T-helper 2 cell treated with Interferon-gamma antibody and Interleukin-4, amounts not matched to agents 100 ng/mL and 5 ng/mL, for 36 hours (primary cell): ENCODE measurements around the gene GNAT3. TPM values are rescaled to one million over a fixed set of nuclear protein-coding genes. Genes with fewer than 3 reads are reported as not detected.

ENCODE experiments used
- intact Hi-C: fragments of 100-400 bp; cut with micrococcal nuclease; formaldehyde crosslinking; loops from one replicate; pipeline ENCODE4 v1.15.1; 2023
- total RNA-seq: library from RNA; stranded (reverse); gene quantifications from 2 replicates; pipeline ENCODE4 v1.2.3, GENCODE V29; 2022

The GNAT3 gene
- total RNA-seq = not detected in 2 replicates

DNA sequence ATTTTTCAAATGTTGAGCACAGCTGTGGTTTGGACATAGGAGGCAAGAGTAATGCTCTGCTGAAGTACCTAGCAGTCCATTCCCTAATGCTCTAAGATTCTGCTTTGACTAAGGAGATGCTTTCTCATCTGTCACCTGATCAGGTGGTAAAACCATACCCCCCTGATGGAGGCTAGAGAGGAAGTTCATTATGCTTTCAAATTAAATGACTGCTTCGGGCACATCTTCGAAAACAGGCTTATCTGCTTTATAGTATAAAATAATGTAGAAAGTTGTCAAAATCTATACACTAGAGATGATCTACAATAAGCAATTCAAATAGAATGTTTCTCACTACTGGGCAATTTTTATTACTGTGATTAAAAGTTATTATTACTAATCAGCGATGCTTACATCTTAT, at the start of gene GNAT3:
TSS of gene GNAT3 (minus strand) at position 101 of the 400 bp plus-strand sequence. CDS start 138 bp downstream, outside the sequence.
- intact Hi-C loops = no loop called here

DNA sequence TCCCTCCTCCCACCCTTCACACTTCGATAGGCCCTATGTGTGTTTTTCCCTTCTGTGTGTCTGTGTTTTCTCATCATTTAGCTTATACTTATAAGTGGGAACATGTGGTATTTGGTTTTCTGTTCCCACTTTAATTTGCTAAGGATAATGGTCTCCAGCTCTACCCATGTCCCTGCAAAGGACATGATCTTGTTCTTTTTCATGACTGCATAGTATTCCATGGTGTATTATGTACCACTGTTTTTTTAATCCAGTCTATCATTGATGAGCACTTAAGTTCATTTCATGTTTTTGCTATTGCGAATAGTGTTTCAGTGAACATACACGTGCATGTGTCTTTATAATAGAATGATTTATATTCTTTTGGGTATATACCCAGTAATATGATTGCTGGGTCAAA, 46.3 kb upstream of the GNAT3 start:
- intact Hi-C loops = no loop called here

DNA sequence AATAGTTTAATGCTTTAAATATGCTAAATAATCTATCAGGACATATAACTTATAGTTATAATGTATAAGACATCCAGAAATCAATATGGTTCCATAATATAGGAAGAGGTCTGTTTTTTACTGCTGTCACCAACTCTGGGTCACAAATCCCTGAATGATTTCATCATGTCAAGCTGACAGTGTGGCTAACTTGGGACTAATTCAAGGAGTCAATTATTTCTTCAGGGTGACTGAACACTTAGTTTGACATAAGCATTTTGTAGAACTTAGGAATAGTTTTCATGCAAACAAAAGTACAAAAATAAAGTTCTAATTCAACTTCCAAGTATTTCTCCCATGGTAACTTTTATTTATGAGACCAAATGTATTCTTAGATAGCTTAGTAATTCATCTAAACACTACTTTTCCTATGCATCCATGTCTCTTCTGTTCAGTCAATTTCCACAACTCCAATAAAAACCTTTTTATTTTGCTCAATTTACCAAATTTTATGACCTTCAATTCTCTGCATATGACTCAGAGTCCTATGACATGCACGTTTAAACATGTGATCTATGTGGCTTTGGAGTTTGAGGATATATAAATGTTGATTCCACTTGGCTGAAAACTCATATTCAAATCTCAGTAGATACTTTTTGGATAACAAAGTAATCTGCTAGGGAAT, 40.3 kb upstream of the GNAT3 start:
- intact Hi-C loops = no loop called here

DNA sequence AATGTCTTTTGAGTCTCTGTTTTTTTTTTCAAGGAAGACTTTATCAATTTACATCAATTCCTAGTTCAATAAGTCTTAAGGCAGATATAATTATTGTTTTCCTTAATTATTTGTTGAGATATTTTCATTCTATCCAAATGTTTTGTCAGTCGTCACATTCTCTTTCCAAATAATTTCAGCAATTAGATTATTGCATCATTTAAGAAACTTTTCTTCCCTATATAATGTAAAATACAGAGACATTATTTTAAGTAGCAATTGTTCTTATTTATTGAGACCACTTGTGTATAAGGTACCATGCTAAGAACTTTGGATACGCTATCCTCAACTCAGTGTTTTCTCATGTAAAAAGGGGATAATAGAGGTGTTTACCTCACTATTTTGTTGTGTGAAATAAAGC, 38.1 kb upstream of the GNAT3 start:
- intact Hi-C loops = no loop called here

DNA sequence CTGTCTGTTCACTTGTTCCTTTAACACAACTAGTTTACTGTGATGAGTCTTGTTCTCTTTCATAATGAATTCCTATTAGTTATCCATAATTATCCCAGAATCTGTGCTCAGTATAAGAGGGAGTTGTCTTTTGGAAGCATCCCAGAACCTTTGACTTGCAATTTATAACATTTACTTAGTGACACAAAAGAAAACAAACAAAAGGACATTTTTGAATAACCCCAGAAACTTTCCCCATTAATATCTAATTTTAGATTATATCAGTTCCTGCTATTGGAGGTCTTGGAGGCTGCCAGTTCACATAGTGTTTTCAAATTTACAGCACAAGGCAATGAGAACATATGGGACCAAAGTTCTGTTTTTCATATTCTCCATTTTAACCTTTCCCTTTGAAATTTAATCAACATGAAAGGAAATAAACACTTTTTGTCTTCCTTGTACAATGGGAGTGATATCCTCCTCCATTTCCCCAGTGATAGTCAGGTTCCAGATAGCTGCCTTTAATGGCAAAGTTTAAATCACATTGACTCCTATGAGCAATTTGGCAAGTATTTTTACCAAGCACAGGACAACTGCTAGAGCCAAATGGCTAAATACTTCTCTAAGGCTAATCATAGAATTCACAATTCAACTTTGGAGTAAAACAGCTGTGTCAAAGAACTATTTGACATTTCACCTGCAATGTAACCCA, 37.1 kb upstream of the GNAT3 start:
- intact Hi-C loops = no loop called here

DNA sequence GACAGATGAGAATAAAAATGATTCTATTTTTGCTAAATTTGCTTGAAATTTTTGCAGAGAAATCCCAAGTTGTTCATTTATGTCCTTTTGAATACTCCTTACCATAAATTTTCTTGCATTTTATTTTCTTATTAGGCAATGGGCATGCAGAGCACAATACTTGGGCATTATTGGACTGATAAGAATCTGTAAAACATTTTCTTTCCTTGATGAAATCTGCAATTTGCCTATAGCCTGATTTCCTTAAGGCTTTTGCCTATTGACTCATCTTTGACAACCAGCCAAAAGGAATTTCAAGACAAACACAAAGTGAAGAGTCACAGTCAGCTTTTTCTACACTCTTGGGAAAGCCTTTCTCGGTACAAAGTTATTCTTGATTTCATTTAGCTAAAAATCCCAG, 30.5 kb upstream of the GNAT3 start:
- intact Hi-C loops = no loop called here

DNA sequence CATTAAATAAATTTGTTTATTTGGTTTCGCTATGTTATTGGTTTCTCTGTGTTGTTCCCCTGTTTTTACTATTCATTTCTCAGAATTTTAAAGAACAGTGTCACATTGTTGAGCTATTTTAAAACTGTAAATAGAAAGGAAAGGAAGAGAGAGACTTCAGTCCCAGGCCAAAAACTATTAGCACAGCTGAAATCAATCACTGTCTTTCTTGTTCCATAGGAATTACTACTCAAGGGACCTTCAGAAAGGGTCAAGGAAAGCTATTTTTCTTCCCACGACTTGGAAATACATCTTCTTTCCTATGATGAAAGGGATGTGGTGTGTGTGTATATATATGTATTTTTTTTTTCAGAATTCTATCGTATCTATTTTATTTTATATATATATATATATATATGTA, 29.0 kb upstream of the GNAT3 start:
- intact Hi-C loops = no loop called here

DNA sequence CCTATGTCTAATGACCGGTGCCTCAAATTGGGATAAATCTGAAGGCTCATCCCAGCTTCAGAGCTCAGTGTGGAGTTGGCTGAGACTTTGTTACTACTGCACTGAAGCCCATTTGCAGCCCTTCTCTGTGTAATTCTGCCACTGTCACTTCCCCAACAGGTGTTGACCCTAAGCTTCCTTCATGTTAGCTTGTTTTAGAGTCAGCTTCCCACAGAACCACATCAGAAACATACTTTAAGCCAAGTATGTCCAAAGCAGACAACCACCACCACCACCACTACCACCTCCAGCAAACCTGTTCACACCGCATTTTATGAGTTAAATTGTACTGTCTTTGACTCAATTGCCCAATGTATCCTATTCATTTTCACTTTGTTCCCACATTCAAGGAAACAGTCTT, 25.2 kb upstream of the GNAT3 start:
- intact Hi-C loops = no loop called here

DNA sequence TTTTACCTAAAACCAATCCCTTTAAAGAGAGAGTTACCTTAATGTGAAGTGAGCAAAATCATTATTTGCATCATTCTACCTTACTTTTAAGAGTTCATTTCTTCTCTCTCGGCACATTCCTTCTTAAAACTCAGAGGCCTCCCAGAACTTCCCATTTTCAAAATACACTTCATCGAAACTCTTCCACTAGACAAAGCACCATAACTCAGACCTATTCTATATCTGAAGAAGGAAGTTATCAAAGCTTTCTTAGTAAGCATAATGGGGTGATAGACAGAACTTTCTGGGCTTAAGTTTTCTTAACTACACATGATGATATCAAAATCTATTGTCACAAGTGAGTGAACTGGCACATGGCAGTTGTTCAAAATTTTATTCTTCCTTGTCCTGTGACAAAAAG, 24.6 kb upstream of the GNAT3 start:
- intact Hi-C loops = no loop called here

DNA sequence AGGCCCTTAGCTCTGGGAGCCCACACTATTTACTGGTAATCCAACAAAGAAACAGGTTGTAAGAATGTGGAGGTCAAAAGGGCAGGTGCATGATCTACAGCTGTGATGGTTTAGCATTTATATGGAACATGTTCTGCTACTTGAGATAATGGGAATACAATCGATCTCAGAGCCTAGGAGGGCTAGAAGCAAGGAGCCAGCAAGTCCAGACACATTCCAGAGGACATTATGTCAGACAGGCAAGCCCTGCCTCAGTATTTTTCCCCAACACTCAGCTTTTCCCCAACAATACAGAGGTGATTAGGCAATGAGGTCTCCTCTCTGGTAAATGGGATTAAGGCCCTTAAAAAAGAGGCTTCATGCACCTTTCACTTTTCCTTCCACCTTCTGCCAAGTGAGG, 21.4 kb upstream of the GNAT3 start:
- intact Hi-C loops = no loop called here

DNA sequence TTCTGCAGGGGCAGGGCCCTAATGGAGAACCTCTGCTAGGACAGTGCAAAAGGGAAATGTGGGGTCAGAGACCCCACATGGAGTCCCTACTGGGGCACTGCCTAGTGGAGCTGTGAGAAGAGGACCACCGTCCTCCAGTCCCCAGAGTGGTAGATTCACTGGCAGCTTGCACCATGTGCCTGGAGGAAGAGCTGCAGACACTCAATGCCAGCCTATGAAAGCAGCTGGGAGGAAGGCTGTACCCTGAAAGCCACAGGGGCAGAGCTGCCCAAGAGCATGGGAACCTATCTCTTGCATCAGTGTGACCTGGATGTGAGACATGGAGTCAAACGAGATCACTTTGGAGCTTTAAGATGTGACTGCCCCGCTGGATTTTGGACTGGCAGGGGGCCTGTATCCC, 20.3 kb upstream of the GNAT3 start:
- intact Hi-C loops = no loop called here

DNA sequence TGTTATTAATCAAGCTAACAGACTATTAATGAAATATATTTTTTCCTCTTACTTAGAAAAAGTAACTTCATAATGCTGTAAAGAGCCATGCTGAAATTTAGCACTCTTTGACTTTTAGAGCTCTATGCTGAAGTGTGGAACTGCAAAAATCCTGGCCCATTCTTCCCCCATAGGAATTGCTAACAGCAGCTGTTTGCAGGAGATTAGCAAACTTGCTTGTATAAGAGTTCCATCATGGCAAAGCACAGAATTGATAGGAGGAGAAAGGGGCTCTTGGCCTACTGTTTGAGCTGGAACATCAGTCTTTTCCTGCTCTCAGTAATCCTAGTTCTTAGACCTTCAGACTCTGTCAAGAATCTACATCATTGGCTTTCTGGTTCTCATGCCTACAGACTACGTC, 18.3 kb upstream of the GNAT3 start:
- intact Hi-C loops = no loop called here

DNA sequence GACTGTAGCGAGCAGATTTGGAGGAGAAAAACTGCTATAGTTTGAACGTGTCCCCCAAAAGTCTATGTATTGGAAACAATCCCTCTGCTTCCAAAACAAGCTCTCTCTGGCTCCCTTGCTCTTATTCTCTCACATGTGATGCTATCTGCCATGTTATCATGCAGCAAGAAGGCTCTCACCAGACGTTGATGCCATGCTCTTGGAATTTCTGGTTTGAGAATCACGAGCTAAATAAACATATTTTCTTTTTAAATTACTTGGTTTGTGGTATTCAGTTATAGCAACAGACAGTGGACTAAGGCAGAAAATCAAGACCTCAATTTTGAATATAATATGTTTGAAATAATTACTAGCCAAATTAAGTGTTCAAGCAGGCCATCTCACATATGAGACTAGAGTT, 17.5 kb upstream of the GNAT3 start:
- intact Hi-C loops = no loop called here

DNA sequence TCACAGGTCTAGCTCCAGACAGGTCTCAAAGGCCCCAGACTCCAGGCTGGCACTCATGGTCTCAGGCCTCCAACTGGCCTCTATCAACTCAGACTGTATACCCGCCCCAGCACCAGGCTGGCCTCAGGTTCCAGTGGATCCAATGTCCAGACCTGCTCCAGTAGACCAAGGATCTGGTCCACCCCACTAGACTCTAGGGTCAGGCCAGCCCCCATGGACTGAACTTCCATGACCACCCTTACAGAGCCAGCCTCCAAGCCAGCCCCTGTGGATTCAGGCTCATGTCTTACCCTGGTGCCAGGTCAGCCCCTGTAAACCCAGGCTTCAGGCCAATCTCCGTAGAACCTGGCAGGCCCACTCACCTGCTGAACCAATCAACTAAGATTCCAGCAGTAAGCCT, 16.8 kb upstream of the GNAT3 start:
- intact Hi-C loops = no loop called here

DNA sequence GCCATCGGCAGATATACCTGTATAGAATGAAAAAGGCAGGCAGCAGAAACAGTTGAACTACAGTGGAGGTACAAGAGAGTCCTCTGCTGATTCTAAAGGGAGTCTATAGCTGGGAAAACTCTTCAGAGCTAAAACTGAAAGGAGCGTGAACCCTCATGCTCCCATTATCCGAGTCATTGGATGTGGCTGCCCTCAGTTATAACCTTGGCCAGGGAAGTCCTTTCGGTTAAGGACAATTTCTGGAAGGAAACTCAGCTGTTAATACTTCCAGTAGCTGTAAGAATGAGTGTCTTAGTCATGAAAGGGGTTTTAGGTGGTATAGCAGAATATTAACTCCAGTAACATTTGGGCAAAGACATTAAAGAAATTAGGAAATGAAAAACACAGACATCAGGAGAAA, 14.6 kb upstream of the GNAT3 start:
- intact Hi-C loops = no loop called here

DNA sequence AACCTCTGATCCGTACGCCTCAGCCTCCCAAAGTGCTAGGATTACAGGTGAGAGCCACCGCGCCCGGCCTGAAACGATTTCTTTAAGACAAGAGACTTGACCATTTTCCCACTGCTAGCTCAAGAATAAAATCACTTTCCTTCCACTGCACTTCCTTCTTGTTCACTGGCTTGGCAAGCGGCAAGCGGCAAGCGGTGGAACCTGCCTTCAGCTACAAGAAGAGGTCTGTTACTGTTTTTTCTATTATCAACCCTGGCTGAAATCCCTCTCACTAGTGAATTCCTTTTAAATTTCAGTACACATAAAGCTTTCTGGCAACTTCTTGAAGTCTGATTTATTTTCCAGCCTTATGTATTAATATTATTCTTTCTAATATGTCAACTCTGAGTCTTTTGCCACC, 12.8 kb upstream of the GNAT3 start:
- intact Hi-C loops = no loop called here

DNA sequence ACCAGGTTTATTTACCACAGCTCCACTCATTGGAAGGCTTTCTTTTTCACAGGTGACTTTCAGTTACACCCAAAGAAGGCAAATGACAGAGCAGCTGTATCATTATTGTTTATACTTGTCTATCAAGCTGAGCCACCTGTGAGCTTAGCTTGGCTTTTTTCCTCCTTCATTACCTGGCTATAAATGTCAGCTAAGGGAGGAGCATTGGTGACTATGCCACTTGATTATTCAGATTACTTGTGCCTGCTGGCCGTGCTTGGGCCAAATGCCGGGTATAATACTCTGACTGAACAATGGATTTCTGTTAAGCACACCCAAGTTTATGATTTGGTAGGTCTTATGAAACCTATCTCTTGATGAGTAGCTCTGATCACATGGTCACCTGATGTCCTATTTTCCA, 9.9 kb upstream of the GNAT3 start:
- intact Hi-C loops = no loop called here

DNA sequence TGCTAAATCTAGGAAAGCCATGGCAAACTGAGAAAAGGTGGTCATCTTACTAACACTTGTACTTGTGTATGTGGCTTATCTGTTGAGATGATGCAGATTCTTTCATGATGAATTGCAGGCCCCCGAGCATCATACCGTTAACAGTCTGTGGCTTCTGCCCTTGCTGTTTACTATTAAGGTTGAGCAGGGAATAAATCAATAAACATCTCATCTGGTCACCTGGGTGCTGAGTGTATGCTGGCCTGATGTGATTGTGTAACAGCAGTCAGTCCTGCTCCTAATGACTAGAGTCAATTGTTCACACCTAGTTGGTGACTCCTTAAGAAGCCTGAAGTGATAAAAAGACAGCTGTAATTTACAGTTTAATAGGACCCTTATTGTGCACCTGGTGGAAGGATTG, 8.3 kb upstream of the GNAT3 start:
- intact Hi-C loops = no loop called here

DNA sequence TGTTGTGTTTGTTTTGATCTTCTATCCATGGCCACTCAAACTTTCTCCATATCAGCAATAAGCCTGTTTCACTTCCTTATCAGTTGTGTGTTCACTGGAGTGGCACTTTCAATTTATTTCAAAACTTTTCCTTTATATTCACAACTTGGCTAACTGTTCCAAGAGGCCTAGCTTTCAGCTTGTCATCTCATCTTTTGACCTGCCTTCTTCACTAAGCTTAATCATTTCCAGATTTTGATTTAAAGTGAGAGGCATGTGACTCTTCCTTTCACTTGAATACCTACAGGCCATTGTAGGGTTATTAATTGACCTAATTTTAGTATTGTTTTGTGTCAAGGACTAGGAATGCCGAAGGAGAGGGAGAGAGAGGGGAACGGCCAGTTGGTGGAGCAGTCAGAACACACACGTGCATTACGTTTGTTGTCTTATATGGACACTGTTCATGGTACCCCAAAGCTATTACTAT, 5.5 kb upstream of the GNAT3 start:
- intact Hi-C loops = no loop called here

DNA sequence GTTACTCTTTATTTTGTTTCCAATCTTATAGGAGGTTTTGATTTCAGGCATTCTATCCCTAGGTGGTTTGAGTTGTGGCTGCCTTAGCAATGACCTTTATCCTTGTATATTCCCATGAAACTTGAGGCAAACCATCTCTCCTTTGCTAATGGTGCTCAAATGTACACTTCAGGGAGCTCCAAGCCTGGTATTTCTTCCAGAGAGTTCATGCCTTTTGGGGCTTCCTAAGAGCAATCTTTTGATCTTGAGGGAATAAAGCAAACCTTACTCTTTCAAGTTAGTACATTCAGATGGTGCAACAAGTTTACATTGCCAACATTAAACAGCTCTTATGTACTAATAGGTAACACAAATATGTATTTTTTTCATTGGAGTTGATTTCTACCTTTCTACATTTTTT, 3.4 kb upstream of the GNAT3 start:
- intact Hi-C loops = no loop called here

DNA sequence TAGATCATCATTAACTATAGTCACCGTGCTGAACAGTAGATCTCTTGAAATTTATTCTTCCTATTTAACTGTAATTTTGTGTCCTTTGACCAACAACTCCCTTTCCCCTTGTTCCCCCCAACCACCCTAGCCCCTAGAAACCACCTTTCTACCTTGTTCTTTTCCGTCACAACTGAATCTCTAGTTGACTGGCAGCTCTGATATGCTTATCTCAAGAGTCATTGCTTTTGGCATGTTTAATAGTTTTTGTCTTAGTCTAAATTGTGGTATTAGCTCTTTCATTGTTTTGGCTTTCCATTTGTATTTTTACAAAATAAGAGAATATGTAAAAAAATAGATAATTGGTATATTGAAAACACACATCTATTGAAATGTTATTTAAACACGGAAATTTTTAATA, 1.8 kb downstream of the GNAT3 start:
- intact Hi-C loops = no loop called here

DNA sequence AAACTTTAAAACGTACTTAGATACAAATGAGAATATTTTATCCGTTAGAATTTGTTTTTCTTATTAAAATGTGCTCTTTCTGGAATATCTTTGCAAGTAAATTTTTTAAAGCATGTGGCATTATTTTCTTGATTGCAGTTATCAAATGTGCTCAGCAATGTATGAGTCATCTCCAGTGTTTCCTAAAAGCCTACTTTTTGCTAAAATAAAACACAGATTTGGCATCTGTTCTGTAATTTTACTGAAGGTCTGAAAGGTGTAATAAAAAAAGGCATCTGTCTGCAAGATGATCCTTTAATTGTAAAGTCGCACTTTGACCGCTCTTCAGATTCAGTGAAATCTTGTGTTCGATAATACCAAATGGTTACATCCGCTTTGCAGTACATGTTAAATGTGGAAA, 3.4 kb downstream of the GNAT3 start:
- intact Hi-C loops = no loop called here

DNA sequence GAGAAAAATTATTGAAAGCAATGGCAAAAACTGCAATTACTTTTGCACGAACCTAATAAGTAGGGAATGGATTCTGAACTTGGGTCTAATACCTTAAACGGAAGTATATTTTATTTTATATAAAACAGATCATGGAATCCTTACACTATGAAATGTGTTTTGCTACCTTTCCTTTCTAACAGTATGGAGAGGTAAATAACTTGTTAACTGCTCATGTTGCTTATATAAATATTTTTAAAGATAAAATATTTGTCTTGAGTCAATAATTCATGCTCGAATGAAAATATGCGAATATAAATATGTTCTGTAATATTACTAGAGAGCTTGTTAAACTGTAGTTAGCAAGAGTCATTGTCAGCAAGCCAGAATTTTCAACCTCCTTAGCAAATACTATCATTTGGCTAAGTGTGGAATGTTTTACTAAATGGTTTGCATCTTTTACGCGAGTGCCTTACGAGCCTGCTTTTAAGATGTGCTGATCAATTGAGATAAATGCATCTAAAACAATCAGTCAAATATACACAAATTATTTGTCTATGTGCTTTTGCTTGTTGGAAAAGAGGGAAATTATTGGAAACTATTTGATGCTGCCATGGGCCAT, 5.9 kb downstream of the GNAT3 start:
- intact Hi-C loops = no loop called here
